ENCODE data around the gene ERFL. TPM values are rescaled to one million over a fixed set of nuclear protein-coding genes. Genes with fewer than 3 reads are reported as not detected.

The ERFL gene
- total RNA-seq, 1 experiment from 2014 or later: 0.79 TPM

GRCh38 chr19:41928754-41929535 lies 696 bp upstream of the ERFL start:
- ATAC-seq (peak; percentile 47), DNase-seq (ENCODE audit: low read depth, low spot score) (no peak)
- H3K4me2 ChIP-seq (ENCODE audit: low read length): peak overlapping the region; percentile 96
- H3K9me2 ChIP-seq (ENCODE audit: insufficient read depth): no peaks in the 10 kb centered on the region
- POLR2A ChIA-PET: no interaction called here
- peak overlapping the region; percentile 16; the same call in 1 of the 2 replicates for H3K27ac ChIP-seq (ENCODE audit: low read depth, low read length)
- no peaks in the 10 kb centered on the region for H3K9me3 ChIP-seq (ENCODE audit: control insufficient read depth in 1 of 2, insufficient read depth in 1 of 2, low read depth in 1 of 2, low read length in 2 of 2)
- H3K4me1 ChIP-seq (ENCODE audit: control insufficient read depth in 1 of 2, insufficient read depth in 2 of 2, low read length in 2 of 2): peaks cover 17 to 28% of the 10 kb centered on the region in 2 experiments
- RAD21 ChIA-PET (ENCODE audit: low non-redundant PET in 1 of 2, low total read pairs in 2 of 2, uncharacterized antibody in 2 of 2, unreplicated experiment in 2 of 2): no interaction called here
- H2AFZ ChIP-seq (ENCODE audit: low read depth, low read length, poor library complexity, severe bottlenecking): no peak overlapping the region
- CTCF ChIA-PET: interaction anchor here (1.6 kb wide), 1 partner anchor 41 kb away, joined by 4 read pairs; no protein-coding TSS in a partner anchor
- no peaks in the 10 kb centered on the region for H3K36me3 ChIP-seq (ENCODE audit: control insufficient read depth in 1 of 2, insufficient read depth in 2 of 2, low read length in 2 of 2)
- peak overlapping the region; percentile 66 for H3K9ac ChIP-seq (ENCODE audit: low read length)
- BruUV-seq (replicated peaks): no TSS peak
- no peaks in the 10 kb centered on the region; the same call in 1 of the 2 replicates for H3K27me3 ChIP-seq (ENCODE audit: insufficient read depth, low read length)
- H3K4me3 ChIP-seq (replicated peaks in 1 of 2; ENCODE audit: low read depth in 1 of 2, low read length in 2 of 2): peak overlapping the region; percentile 52 to 69
- intact Hi-C loops (cut with micrococcal nuclease): loop anchor here (5.0 kb wide), 1 partner anchor 47 kb away; the partner anchor contains the start of gene ARHGEF1
- no peaks in the 10 kb centered on the region for H4K20me1 ChIP-seq (ENCODE audit: insufficient read depth)
- no peaks in the 10 kb centered on the region for H3K79me2 ChIP-seq (ENCODE audit: insufficient read depth, low read length)
- TF ChIP-seq SP1 (IDR thresholded peaks at IDR 0.05; ENCODE audit: low read depth) (no peak), ZBTB33 (IDR thresholded peaks at IDR 0.05; ENCODE audit: extremely low read depth, insufficient replicate concordance, low read length) (no peak), CBX3 (IDR thresholded peaks at IDR 0.05; ENCODE audit: low read depth) (no peak), SIN3A (IDR thresholded peaks at IDR 0.05; ENCODE audit: low read depth) (no peak), POLR2AphosphoS5 (IDR thresholded peaks at IDR 0.05; ENCODE audit: low read depth, low read length) (no peak), CTCF (IDR thresholded peaks at IDR 0.05 in 2 of 3, conservative IDR thresholded peaks at IDR 0.05 in 1 of 3; ENCODE audit: borderline replicate concordance in 1 of 3, insufficient read depth in 1 of 3, low read depth in 2 of 3, low read length in 2 of 3) (no peak), YY1 (IDR thresholded peaks at IDR 0.05; ENCODE audit: extremely low read depth, insufficient replicate concordance, low read depth, low read length) (no peak), FOSL1 (IDR thresholded peaks at IDR 0.05; ENCODE audit: low read depth) (no peak), ATF3 (IDR thresholded peaks at IDR 0.05) (no peak), SRF (IDR thresholded peaks at IDR 0.05; ENCODE audit: low read depth) (no peak), EZH2phosphoT487 (IDR thresholded peaks at IDR 0.05; ENCODE audit: borderline replicate concordance) (no peak), TCF7L2 (IDR thresholded peaks at IDR 0.05; ENCODE audit: borderline replicate concordance, extremely low read depth, insufficient read depth, insufficient read length) (no peak), ELF1 (IDR thresholded peaks at IDR 0.05; ENCODE audit: borderline replicate concordance, low read depth) (no peak), JUND (IDR thresholded peaks at IDR 0.05) (no peak), EZH2 (IDR thresholded peaks at IDR 0.05) (no peak), RAD21 (IDR thresholded peaks at IDR 0.05; ENCODE audit: low read depth) (no peak)

Data from HCT116 (cell line).